Mammary epithelial cell (primary cell): Measurements from ENCODE around the gene KCNN2.

ENCODE experiments used
- EZH2 ChIP-seq: IDR thresholded peaks from 2 replicates; pipeline ENCODE4 v1.6.1; 2012; ENCODE audit warnings: low read length, inconsistent platforms, borderline replicate concordance
- TF ChIP-seq, protein P1 (sequence below), 2 donors: IDR thresholded peaks in 1 of 2; conservative IDR thresholded peaks in 1 of 2; 2 replicates each; pipeline ENCODE4 v1.5.1; 2011 to 2012; ENCODE audit warnings: inconsistent platforms in 2 of 2, low read length in 2 of 2, mild to moderate bottlenecking in 2 of 2, control low read depth in 1 of 2, low read depth in 1 of 2; ENCODE audit not compliant: insufficient read depth in 1 of 2; ENCODE audit errors: extremely low read depth in 1 of 2

DNA sequence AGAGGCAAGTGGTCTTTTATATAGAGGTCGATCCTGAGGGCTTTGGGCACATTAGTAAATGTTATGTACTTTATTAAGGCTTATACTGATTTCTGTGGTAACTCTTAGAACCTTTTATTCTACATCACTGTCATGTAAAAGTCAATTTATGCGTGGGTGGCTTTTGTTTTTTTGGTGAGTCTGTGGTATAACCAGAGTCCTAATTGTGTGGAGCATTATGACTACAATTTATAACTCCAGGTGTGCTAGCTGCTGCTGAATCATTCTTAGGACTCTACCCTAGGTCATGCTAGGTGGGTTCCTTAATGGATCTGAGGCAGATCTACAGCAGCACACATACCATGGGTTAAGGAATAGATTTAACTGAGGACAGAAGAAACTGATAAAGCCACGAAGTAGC, 33.9 kb upstream of the KCNN2 start:
- TF ChIP-seq, protein P1, sequence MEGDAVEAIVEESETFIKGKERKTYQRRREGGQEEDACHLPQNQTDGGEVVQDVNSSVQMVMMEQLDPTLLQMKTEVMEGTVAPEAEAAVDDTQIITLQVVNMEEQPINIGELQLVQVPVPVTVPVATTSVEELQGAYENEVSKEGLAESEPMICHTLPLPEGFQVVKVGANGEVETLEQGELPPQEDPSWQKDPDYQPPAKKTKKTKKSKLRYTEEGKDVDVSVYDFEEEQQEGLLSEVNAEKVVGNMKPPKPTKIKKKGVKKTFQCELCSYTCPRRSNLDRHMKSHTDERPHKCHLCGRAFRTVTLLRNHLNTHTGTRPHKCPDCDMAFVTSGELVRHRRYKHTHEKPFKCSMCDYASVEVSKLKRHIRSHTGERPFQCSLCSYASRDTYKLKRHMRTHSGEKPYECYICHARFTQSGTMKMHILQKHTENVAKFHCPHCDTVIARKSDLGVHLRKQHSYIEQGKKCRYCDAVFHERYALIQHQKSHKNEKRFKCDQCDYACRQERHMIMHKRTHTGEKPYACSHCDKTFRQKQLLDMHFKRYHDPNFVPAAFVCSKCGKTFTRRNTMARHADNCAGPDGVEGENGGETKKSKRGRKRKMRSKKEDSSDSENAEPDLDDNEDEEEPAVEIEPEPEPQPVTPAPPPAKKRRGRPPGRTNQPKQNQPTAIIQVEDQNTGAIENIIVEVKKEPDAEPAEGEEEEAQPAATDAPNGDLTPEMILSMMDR (conservative IDR thresholded peaks at IDR 0.05 in 1 of 2, IDR thresholded peaks at IDR 0.05 in 1 of 2; ENCODE audit: extremely low read depth in 1 of 2, insufficient read depth in 1 of 2, low read depth in 1 of 2, low read length in 2 of 2) = no peak
- TF ChIP-seq EZH2 = no peak
